GM19324 (cell line): Measurements from ENCODE around the gene MACC1.

Experiments used
- ATAC-seq: cut with Tn5 transposase; IDR thresholded peaks from one replicate; pipeline ENCODE4 v1.9.1; 2021; ENCODE audit warnings: mild to moderate bottlenecking, moderate library complexity; ENCODE audit not compliant: unreplicated experiment, low FRiP score

The MACC1 gene

GRCh38 chr7:20217193-20217948 lies at the start of gene MACC1:
TSS of gene MACC1 (minus strand) at chr7:20217384. CDS start at chr7:20161862, 55,522 bp downstream.
- ATAC-seq: peak; percentile 46

GRCh38 chr7:20264623-20265022 lies 47.4 kb upstream of the MACC1 start:
- ATAC-seq: no peak

- ATAC-seq: no peak
These were observed 43.0 kb upstream of the MACC1 start for GRCh38 chr7:20260223-20260622.

- no peak for ATAC-seq
These were observed 40.0 kb upstream of the MACC1 start for GRCh38 chr7:20257212-20257611.

GRCh38 chr7:20249920-20250319 lies 32.7 kb upstream of the MACC1 start:
- ATAC-seq: no peak

- no peak for ATAC-seq
These were observed 32.2 kb upstream of the MACC1 start for GRCh38 chr7:20249376-20249775.

GRCh38 chr7:20246236-20246635 lies 29.1 kb upstream of the MACC1 start:
- ATAC-seq: no peak

GRCh38 chr7:20244334-20245120 lies 27.3 kb upstream of the MACC1 start:
- no peak for ATAC-seq

GRCh38 chr7:20241911-20242261 lies 24.7 kb upstream of the MACC1 start:
- no peak for ATAC-seq

GRCh38 chr7:20241194-20241910 lies 24.2 kb upstream of the MACC1 start:
- ATAC-seq: no peak

- ATAC-seq: no peak
These were observed 23.1 kb upstream of the MACC1 start for GRCh38 chr7:20240080-20240926.

- ATAC-seq: peak; percentile 86
These were observed 21.7 kb upstream of the MACC1 start for GRCh38 chr7:20238754-20239324.

GRCh38 chr7:20238194-20238753 lies 21.1 kb upstream of the MACC1 start:
- ATAC-seq: no peak

- ATAC-seq: no peak
These were observed 20.4 kb upstream of the MACC1 start for GRCh38 chr7:20237464-20238193.

GRCh38 chr7:20236790-20237189 lies 19.6 kb upstream of the MACC1 start:
- no peak for ATAC-seq

- ATAC-seq: no peak
These were observed 18.9 kb upstream of the MACC1 start for GRCh38 chr7:20236043-20236442.

- no peak for ATAC-seq
These were observed 18.1 kb upstream of the MACC1 start for GRCh38 chr7:20235288-20235687.

- ATAC-seq: no peak
These were observed 16.2 kb upstream of the MACC1 start for GRCh38 chr7:20233362-20233761.

- no peak for ATAC-seq
These were observed 15.7 kb upstream of the MACC1 start for GRCh38 chr7:20232848-20233247.
